Central memory CD8-positive, alpha-beta T cell (primary cell): ENCODE data around the gene DHRS3.

Experiments used
- ATAC-seq: fragments of 150-1000 bp; cut with Tn5 transposase; replicated peaks from 2 replicates; pipeline ENCODE4 v1.10.0; 2022; ENCODE audit warnings: mild to moderate bottlenecking, moderate FRiP score, moderate number of reproducible peaks; ENCODE audit not compliant: poor library complexity, severe bottlenecking; ENCODE audit errors: extremely low read depth
- DNase-seq, 2 donors: peaks; one replicate each; pipeline ENCODE4 v3.0.0; 2021; ENCODE audit warnings: low spot score in 2 of 2
- H3K27ac Mint-ChIP-seq: one replicate; pipeline ENCODE4 v1.8.0; 2022; ENCODE audit warnings: low read depth, mild to moderate bottlenecking, moderate library complexity, mixed read lengths
- H3K27me3 Mint-ChIP-seq: one replicate; pipeline ENCODE4 v1.8.0; 2022; ENCODE audit warnings: mixed read lengths
- H3K36me3 Mint-ChIP-seq: one replicate; pipeline ENCODE4 v1.8.0; 2022; ENCODE audit warnings: mild to moderate bottlenecking, moderate library complexity, mixed read lengths; ENCODE audit not compliant: insufficient read depth
- H3K4me1 Mint-ChIP-seq: one replicate; pipeline ENCODE4 v1.8.0; 2022; ENCODE audit warnings: mixed read lengths
- H3K4me3 Mint-ChIP-seq: one replicate; pipeline ENCODE4 v1.8.0; 2022; ENCODE audit warnings: mild to moderate bottlenecking, moderate library complexity, mixed read lengths
- H3K9me3 Mint-ChIP-seq: one replicate; pipeline ENCODE4 v1.8.0; 2022; ENCODE audit warnings: mixed read lengths

The DHRS3 gene

DNA sequence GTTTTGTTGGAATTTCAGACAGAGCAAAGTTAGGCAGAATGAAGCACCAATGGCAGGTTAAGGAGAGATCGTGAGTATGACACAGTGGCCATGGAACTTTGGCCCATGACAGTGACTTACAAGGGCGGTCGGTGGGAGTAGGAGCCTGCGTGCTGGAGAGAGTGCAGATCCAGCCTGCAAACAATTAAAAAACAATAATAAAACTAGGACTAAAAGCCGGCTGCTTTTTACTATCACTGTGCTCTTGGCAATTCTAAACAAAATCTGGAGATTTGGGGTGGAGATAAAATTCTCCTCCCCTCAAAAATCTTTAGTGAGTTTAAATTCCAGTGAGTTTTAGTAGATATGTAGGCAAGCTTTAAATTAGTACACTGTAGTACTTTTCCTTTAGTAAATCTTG, 96.9 kb downstream of the DHRS3 start:
- ATAC-seq = no peak
- H3K27ac Mint-ChIP-seq = no peak overlapping the region

DNA sequence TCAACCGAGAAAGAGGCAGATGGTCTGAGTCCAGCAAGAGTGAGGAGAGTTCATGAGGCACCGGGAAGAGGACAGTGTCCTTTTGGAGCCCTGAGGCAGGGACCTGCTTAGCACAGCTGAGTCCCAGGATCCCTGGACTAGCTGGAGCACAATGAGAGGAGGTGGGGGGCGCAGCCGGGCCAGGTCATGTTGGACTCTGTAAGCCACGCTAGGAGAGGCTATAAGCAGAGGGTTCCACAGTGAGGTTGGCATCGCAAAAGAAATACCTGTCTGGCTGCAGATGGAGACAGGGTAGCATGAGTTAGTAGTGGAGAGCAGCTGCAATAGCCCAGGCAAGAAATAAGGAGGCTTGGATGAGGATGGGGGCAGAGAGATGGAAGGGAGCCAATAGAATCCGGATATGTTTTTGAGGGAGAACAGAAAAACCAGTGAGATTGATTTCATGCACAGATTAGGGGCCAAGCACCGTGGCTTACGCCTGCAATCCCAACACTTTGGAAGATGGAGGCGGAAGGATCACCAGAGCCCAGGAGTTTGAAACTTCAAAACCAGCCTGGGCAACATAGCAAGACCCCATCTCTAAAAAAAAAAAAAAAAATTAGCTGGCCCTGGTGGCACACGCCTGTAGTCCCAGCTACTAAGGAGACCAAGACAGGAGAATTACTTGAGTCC, 98.2 kb downstream of the DHRS3 start:
- H3K27me3 Mint-ChIP-seq = peaks cover 7% of the 10 kb centered on the region
- H3K4me1 Mint-ChIP-seq = peaks cover 20% of the 10 kb centered on the region
- no peak overlapping the region for H3K4me3 Mint-ChIP-seq
- H3K9me3 Mint-ChIP-seq = no peaks in the 10 kb centered on the region
- DNase-seq (no peak), ATAC-seq (no peak)
- H3K27ac Mint-ChIP-seq = no peak overlapping the region
- peaks cover 2% of the 10 kb centered on the region for H3K36me3 Mint-ChIP-seq

More for the DNA sequence above, 96.9 kb downstream of the DHRS3 start:
- H3K27me3 Mint-ChIP-seq = peaks cover 7% of the 10 kb centered on the region
- no peak for DNase-seq
- no peaks in the 10 kb centered on the region for H3K9me3 Mint-ChIP-seq
- H3K4me3 Mint-ChIP-seq = no peak overlapping the region
- H3K36me3 Mint-ChIP-seq = peaks cover 2% of the 10 kb centered on the region
- peaks cover 20% of the 10 kb centered on the region for H3K4me1 Mint-ChIP-seq

DNA sequence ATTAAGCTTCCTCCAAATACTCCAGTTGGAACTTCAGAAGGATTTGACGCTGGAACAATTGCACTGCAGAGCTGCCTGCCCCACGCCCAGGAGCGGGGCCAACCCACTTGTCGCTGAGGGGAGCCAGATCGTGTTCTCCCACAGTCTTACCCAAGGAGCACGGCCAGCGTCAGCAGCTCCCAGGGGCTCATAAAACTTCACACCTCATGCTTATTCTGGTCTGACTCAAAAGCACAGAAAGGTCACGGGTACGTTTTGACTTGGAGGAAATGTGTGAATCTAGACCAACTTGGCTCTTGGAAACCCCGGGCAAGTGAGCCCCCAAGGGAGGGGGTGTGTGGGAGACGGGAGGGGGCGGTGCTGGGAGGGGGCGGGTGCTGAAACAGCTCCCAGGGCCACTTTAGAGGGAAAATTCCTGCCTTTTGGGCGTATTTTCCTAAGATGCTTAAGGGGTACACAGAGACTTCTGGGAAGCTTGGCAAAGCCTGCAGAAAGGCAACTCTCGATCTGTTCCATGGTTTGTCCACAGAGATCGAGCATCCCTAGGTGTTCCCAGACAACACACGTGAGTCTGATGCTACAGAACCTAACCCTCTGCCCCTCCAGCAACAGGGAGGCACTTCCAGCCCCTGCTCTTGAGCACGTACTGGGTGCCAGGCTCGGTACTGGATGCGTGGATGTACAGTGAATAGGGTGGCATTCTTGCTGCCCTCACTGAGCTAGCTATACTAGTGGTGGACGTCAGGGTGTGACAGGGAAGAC, 98.9 kb downstream of the DHRS3 start:
- peaks cover 4% of the 10 kb centered on the region for H3K36me3 Mint-ChIP-seq
- peaks cover 7% of the 10 kb centered on the region for H3K27me3 Mint-ChIP-seq
- ATAC-seq = peak; percentile 43
- H3K27ac Mint-ChIP-seq = no peak overlapping the region
- H3K4me3 Mint-ChIP-seq = no peak overlapping the region
- DNase-seq = no peak
- peaks cover 20% of the 10 kb centered on the region for H3K4me1 Mint-ChIP-seq
- H3K9me3 Mint-ChIP-seq = no peaks in the 10 kb centered on the region
